RKO (cell line): ENCODE data around the gene CUX1.
"Not testable (repeated sequence)": the region's sequence is repeated elsewhere in the genome, so short reads cannot be mapped to it uniquely, and the experiment has no call there.

Experiments
- DNase-seq: peaks from one replicate; pipeline ENCODE4 v3.0.0-alpha.2; 2016; ENCODE audit warnings: low spot score

Gene CUX1

DNA sequence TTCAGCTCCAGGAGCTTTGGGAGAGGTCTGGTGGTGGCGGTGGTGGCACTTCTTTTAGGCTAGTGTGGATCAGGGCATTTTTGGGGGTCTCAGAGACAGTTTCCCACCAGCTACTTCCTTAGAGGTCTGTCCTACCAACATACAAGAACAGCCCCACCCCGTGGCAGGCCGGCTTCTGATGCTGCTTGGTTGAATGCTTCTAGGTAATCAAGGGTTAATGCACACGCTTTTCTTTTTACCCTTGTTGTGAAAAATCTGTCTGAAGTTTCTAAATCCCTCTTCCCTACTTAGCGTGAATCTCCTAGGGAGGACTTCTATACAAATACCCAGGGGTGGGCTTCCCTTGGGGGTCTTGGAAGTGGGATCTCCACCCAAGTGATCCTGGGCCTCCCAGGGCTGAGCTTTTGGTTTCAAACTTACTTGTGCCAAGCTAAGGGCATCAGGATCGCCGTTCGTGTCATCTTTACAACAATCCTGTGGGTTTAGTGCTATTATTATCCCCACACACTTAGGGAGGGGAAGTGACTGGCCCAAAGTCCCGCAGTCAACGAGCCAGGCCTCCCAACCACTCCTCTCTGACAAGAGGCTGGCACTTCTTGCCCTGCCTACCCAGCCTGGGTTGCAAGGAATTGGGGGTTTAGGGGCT is 471.0 kb downstream of the CUX1 start:
- peak; percentile 43 for DNase-seq

DNA sequence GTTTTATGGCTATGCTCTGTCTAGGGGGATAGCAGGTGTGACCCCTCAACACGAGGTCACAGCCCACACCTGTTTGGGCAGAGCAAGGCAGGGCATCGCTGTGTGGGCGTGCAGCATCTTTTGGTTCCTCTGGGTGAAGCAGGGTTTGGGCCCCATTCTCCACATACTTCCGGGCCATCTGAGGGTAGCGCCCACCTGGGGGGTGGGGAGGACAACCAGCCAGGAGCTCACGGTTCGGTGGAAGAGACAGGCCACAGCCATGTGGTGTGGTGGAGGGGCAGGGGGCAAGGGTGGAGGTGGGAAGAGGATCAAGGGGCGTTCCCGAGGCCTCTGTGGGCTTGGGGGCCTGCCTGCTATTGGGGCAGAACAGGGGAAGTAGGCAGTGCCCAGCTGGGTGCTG is 471.6 kb downstream of the CUX1 start:
- no peak for DNase-seq

DNA sequence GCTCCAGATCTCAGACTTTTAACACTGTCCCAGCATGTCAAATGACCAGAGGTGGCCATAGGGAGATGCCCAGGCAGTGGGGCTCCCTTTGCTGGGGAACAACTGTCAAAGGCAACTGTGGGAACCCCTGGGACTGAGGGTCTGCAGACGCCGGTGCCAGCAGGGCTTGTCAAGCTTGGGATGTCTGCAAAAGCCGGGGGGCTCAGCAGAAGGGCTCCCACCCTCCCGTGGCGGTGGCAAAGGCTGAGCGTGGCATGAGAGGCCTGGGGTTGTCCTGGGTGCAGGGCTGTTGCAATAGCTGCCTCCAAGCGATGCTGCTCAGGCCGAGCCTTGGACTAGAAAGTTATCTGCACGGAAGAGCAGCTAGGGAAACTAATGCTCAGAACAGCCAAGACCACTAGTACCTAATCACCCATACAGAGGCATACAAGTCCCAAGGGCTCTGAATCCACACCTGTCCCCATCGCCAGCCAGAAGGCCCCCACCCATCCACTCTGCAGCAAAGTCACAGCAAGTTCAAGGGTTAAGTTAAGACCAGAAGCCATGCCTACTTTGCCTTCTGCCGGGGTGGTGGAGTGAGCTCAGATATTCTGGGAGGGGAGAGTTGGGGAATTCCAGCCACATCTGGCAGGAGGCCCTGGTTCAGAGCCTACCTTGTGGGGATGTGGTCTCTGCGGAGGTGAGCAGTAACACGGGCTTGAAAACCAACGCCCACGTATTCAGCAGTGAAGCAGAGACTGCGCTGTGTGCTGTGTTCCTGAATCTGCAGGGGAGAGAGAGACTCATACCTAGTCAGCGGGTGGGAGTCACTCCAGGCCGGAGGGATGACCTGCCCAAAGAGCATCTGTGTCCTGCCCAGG is 473.9 kb downstream of the CUX1 start:
- DNase-seq = no peak

DNA sequence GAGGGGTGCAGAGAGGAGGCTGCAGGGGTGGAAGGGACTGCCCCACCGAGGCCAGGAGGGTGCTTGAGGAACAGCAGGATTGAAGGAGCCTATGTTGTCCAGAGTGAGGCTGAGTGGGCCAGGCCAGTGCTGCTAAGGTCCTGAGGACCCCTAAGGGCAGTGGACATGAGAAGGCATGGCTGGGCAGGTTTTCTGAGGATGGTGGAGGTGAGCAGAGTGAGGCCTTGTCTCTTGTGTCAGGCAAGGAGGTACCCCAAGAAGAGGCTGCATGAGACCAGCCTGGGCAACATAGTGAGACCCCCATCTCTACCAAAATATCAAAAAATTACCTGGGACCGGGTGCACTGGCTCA is 474.5 kb downstream of the CUX1 start:
- no peak for DNase-seq

DNA sequence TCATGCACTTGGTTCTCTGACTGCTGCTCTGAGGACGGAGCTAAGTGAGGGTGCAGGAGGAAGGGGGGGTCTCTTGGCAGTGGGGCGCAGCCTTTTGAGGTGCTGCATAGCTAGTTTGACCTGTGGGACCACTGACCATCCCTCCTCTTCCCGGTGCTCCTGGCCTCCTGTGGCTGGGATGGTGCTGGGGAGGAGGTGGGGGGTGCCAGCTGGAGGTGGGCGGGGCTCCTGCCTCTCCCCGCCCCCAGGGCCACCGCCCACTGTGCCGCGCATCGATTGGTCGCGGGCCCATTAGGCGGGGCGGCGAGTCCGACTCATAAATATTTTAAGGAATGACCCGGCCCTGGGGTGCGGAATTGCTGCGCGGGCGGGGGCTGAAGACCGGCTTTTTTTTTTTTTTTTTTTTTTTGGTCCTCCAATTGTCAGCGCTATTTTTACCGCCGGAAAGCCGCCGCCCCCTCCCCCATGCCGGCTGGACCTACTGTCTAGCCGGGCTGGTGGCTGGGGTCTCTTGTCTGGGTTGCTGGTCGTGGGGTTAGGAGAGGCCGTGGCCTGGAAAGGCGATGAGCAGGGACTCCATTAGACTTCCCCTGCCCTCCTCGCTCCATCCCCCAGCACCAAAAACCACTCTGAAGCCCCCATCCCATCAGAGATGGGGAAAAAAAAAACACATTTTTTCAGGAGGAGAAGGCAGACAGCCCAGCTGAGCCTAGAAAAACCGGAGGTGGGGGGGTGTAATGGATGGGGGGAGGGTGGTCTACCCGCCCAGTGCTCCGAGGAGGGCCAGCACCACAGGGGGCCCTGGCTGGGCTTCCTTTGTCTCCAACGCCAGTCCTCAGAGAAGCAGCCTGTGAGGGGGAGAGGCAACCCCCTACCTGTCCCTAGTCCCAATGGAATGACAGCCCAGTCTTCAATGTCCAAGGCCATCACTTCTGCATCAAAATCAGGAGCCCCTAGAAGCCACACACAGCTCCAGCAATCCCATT is 475.7 kb downstream of the CUX1 start:
- no peak for DNase-seq

DNA sequence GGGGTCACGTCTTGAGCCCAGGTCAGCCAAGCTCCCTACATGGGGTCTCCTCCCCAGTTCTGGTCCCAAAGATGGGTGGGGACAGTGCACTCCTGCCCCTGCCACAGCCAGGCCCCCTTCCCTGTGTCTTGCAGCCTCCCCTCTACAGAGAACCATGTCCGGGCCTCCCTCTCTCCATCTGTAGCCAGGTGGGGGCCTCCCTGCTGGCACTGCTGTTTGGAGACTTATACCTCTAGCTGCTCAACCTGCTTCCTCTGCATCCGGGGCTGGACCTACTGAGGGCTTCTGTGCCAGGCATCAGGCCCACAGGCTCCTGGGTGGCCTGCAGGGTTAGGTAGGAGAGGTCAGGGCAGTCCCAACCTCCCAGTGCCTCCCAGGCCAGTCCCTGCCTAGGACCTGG is 477.2 kb downstream of the CUX1 start:
- DNase-seq = no peak

DNA sequence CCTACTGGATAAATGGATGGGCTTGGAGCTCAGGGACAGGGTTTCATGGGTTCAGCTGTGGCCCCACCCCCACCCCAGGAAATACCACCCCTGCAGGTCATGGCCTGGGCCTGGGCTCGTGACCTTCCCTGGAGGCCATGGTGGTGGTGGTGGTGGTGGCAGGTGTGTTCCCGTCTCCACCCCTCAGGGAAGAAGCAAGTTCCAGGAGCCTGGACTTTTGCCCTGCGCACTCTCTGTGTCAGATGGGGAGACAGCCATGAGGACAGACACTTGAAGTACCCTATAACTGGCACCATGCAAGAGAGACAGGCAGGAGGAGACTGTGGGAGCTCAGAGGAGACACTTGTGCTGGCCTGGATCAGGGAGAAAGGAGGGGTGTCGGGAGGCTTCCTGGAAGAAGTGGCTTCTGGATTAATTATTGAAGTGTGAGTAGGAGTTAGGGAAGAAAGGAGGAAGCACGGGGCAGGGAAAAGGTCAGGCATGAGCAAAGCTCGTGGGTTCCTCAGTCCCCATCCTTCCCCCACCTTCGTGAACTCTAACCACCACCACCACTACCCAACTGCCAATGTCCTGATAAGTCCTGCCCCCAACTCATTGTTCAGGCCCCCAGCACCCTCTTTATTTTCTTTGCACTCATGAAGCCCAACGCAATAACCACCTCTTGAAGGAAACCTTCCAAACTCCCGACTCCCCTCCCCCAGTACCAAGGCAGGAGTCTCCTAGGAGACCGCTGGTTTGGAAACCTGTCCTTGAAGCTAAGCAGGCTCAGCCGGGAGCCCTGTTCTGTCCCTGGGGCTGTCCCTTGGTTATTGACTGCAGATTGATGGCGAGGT is 478.1 kb downstream of the CUX1 start:
- DNase-seq = no peak

DNA sequence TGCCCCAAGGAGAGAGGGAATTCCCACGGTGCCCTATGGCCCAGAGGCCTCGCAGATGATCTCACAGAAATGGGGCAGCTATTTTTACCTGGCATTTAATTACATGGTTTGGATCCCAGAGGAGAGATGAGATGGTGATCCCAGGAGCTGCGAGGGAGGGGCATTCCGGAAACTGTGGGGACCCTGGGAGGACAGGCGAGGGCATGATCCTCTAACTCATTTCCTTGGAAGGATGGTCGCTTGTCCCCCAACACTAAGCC is 478.7 kb downstream of the CUX1 start:
- DNase-seq = no peak

DNA sequence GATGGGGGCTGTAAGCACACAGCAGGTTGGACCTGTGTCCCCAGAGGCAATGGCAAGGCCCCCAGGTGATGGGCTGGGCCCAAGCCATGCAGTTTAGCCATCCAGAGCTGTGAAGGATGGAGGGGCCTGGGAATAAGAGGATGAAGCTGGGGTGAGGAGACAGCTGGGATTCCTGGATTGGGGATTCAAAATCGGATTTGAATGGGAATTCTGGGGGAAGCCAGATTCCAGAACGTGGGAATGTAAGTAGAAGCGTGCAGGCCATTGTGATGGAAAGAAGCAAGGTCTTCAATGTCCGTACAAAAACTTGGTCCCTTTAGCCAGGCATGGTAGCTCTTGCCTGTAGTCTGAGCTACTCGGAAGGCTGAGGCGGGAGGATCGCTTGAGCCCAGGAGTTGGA is 479.1 kb downstream of the CUX1 start:
- DNase-seq = no peak

DNA sequence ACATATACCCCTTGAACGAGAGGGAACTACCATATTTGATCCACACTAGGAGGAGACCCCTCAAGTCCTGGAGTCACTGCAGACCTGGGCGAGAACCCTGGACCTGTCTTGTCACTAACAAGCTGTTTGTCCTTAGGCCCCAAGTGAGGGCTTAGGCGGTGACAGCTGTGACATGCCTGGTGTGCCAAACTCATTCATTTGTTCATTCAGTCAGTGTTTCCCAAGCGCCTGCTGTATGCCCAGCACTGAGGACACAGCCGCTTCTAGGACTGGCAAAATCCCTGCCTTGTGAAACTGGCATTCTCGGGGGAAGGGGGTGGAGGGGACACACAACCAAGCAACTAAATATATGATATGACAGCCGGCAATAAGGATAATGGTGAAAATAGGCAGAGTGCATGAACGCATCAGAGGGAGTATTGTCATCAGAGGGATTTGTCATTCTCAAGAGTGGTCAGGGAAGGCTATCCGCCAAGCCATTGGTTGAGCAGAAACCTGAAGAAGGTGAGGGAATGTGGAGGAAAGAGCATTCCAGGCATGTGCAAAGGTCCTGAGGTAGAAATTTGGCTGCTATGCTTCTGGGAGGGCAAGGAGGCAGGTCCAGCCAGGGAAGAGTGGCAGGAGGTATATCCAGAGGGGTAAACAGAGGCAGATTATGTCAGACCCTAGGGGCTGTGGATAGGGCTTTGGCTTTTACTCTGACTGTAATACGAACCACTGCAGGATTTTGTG is 480.2 kb downstream of the CUX1 start:
- no peak for DNase-seq

DNA sequence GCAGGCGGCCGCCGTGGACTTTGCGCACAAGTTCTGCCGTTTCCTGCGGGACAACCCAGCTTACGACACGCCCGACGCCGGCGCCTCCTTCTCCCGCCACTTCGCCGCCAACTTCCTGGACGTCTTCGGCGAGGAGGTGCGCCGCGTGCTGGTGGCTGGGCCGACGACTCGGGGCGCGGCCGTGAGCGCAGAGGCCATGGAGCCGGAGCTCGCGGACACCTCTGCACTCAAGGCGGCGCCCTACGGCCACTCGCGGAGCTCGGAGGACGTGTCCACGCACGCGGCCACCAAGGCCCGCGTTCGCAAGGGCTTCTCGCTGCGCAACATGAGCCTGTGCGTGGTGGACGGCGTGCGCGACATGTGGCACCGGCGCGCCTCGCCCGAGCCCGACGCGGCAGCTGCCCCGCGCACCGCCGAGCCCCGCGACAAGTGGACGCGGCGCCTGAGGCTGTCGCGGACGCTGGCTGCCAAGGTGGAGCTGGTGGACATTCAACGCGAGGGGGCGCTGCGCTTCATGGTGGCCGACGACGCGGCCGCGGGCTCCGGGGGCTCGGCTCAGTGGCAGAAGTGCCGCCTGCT is 483.3 kb downstream of the CUX1 start:
- DNase-seq = no peak

DNA sequence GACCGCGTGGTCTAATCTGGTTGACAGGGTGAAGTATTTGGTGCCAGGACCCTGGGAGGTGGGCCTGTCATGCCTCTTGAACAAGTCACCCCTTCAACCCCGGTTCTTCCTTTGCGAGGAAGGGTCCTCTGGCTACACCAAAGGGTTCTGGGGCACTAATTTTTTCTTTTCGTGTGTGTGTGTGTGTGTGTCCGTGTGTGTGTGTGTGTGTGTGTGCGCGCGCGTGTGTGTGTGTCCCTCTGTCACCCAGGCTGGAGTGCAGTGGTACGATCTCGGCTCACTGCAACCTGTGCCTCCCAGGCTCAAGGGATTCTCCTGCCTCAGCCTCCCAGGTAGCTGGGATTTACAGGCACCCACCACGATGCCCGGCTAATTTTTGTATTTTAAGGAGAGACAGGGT is 483.9 kb downstream of the CUX1 start:
- not testable (repeated sequence) for DNase-seq

DNA sequence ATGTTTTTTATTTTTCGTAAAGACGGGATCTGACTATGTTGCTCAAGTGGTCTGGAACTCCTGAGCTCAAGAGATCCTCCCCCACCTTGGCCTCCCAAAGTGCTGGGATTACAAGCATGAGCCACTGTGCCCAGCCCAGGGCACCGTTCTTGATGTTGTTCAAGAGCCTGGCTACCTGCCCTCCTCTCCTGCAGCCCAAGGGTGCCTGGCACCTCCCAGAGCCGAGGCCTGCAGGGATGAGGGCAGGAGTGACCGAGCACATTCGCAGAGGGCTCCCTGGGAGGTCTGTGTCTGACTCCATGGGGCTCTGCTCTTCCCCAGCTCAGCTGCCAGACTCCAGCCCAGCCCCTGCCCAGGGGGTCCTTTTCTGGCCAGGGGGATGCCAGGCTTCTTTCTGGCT is 484.6 kb downstream of the CUX1 start:
- DNase-seq = no peak

DNA sequence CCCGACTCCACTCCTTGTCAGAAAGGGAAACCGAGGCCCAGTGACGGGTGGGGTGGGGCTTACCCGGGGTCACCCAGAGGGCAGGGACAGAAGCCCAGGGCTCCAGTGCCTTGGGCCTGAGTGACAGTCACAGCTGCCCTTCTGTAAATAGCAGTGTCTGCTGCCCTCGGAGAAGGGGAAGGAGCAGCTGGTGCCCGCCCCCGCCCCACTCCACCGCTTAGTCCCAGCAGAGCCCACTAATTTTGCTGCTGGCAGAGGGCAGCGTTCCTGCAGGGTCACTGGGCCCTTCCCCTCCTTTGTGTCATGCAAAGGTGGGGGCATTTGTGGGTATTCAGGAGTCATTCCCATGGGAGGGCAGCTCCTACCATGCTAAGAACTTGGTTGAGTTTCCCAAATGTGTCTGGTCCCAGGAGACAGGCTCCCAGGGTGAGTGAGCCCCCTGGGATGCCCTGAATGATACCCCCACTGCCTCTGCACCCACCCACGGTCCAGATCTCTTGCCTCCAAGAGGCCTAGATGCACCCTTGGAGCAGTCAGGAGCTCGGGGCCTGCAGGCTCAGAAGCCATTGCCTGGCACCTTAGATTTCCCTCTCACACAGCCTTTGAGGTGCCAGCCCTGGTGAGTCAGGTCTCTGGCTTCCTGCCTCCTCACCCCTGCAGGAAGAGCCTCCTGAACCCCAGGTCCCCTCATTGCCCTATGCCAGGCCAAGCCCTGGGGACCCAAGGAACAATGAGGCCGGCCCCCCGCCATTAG is 486.4 kb downstream of the CUX1 start:
- no peak for DNase-seq

DNA sequence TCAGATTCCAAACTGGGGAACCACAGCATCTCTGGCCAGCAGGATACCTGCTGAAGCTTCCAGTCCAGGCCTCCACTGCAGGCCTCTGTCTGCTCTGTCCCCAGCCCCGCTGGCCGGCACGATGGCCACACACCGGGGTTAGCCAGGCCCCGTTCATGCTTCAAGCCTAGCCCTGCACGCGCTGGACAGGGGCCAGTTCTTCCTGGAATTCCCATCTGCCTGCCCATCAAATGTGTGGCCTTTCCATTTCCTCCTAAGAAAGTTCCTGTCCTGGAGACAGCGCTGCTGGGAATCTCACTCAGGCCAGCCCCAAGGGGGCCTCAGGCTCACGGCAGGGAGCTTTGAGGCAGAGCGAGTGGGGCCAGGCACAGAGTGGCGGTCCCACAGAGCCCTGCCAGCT is 487.2 kb downstream of the CUX1 start:
- DNase-seq = no peak

DNA sequence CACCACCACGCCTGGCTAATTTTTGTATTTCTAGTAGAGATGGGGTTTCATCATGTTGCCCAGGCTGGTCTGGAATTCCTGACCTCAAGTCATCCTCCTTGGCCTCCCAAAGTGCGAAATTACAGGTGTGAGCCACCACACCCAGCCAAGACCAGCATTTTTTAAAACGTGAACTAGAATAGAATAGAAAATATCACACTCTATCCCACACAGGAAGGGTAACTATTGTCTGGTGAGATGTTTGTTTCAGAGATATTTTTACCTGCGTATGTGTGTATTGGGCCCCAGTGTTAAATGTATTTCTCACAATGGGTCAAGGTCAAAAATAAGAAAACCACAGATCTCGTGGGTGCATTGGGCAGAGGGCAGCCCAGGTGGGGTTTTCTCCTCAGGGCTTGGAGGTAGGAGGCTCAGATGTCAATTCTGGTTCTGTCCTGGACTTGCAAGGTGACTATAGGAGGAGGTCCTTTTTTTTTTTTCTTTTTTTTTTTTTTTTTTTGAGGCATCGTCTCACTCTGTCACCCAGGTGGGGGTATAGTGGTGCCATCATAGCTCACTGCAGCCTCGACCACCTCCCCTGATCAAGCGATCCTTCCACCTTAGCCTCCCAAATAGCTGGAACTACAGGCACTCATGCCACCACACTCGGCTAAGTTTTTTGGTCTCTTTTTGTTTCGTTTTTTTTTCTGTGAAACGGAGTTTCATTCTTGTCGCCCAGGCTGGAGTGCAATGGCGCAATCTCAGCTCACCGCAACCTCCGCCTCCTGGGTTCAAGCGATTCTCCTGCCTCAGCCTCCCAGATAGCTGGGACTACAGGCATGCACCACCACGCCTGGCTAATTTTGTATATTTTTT is 488.2 kb downstream of the CUX1 start:
- no peak for DNase-seq

DNA sequence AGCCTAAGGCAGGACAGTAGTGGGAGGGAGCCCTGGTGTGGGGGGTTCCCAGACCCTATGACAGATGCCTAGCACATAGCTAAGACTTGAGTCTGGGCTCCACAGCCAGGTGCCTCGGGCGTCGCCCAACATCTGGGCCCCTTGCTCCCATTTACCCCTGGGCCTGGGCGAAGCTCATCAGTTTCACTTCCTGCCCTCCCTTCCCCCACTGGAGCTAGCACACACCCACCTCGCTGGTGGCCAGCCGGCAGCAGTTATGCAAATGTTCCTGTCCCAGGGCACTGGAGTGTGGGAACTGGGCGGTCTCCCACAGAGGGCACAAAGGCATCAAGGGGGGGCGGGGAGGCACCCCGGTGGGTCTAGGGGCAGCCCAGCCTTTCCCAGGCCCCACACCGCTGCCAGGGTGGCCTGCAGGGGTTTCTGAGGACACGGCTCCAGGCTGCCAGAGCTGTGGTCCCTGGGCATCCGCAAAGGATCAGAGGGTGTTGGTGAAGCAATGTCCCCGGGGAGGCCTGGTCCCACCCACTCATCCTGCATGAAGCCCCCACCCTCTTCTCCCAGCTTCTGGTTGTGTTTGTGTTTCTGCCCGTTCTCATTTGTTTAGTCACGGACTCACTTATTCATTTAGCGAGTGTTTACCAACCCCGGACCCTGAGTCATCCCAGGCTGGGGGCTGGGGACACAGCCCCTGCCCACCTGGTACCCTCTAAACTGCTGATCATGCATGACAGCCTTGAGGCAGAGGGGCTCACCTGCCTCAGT is 489.7 kb downstream of the CUX1 start:
- no peak for DNase-seq

DNA sequence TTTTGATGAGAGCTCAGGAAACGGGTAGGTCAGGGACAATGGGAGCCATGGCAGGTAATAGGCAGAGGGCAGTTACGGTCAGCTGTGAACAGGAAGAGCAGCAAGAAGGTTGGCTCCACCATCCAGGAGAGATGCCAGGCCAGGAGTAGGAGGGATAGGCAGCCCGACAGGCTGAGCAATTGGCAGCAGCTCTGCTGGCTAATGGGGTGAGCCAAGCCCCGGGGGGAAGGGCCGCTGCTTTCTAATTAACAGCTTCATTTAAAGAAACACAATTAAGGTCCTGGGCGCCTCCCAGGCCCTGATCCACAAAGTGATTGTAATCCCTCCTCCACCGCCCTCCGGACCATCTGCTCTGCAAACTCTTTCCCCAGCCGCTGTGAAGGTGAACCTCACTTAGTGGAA is 493.0 kb downstream of the CUX1 start:
- DNase-seq = no peak

DNA sequence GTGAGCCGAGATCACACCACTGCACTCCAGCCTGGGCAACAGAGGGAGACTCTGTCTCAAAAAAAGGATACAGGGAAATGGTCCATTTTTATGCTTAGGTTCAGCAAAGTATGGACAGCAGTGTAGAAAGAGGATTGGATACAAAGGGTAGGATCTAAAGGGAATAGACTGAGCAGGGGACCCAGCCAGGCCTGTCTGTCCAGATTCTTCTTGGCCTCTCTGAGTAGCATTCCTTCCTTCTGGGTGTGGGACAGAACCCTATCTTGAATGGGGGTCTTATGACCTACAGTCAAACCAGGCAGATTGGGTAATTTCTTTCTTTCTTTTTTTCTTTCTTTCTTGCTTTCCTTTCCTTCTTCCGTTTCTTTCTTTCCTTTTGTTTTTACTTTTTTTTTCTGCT is 494.9 kb downstream of the CUX1 start:
- DNase-seq = no peak
